Heart right ventricle (tissue), 16 donors: ENCODE data around the gene PCSK6. TPM values are rescaled to one million over a fixed set of nuclear protein-coding genes. Genes with fewer than 3 reads are reported as not detected.
A peak's percentile ranks its signal among the peaks of the same experiment; 100 is the strongest.
"Not testable (repeated sequence)": the region's sequence is repeated elsewhere in the genome, so short reads cannot be mapped to it uniquely, and the experiment has no call there.

Source experiments
- ATAC-seq, 8 donors: fragments of 200-7000 bp; cut with Tn5 transposase; one replicate each; pipeline ENCODE4 v1.9.1; 2020; ENCODE audit warnings: mild to moderate bottlenecking in 8 of 8, moderate library complexity in 8 of 8, moderate number of reproducible peaks in 1 of 8
- DNase-seq, 2 donors: peaks; one replicate each; pipeline ENCODE4 v3.0.0-alpha.2; 2020
- H3K27ac ChIP-seq, 10 donors: fragments of 200-600 bp; sonication (generic) in 2 of 10; one replicate each; pipeline versions ENCODE4 v1.5.0 to v1.8.0; 2020 to 2022; ENCODE audit warnings: mild to moderate bottlenecking in 3 of 10
- H3K27me3 ChIP-seq, 7 donors: fragments of 200-600 bp; one replicate each; pipeline ENCODE4 v1.8.0; 2021 to 2022; ENCODE audit warnings: mild to moderate bottlenecking in 2 of 7
- H3K36me3 ChIP-seq, 9 donors: fragments of 200-600 bp; sonication (generic) in 1 of 9; one replicate each; pipeline versions ENCODE4 v1.5.0 to v1.8.0; 2020 to 2022; ENCODE audit warnings: mild to moderate bottlenecking in 2 of 9
- H3K4me1 ChIP-seq, 9 donors: fragments of 200-600 bp; sonication (generic) in 1 of 9; one replicate each; pipeline versions ENCODE4 v1.5.0 to v1.8.0; 2020 to 2022; ENCODE audit warnings: mild to moderate bottlenecking in 4 of 9
- H3K4me3 ChIP-seq, 10 donors: fragments of 200-600 bp; sonication (generic) in 2 of 10; one replicate each; pipeline versions ENCODE4 v1.5.0 to v1.8.0; 2020 to 2022; ENCODE audit warnings: mild to moderate bottlenecking in 7 of 10, moderate library complexity in 2 of 10
- H3K9me3 ChIP-seq, 11 donors: fragments of 200-600 bp in 10 of 11; sonication (generic) in 2 of 11; one replicate each; pipeline versions ENCODE4 v1.5.0 to v1.8.0; 2013 to 2022; ENCODE audit warnings: mild to moderate bottlenecking in 2 of 11, control low read depth in 1 of 11, moderate library complexity in 1 of 11
- CTCF ChIP-seq, 9 donors: fragments of 200-600 bp; sonication (generic) in 2 of 9; IDR thresholded peaks; one replicate each; pipeline versions ENCODE4 v1.5.0 to v1.8.0; 2021 to 2022; ENCODE audit warnings: antibody characterized with exemption in 9 of 9, mild to moderate bottlenecking in 5 of 9, moderate library complexity in 1 of 9
- WGBS, 2 donors: extraction: QIAGEN DNeasy Blood & Tissue Kit; methylation state at CpG; one replicate each; pipeline ENCODE4 v1.1.7; 2013; ENCODE audit warnings: inconsistent platforms in 1 of 2; 5-methylcytosine and 5-hydroxymethylcytosine counted together
- intact Hi-C, 10 donors: fragments of 100-400 bp; cut with DNase I; formaldehyde crosslinking; loops; one replicate each; pipeline versions ENCODE4 v1.11.1 to v1.14.2; 2022
- polyA plus RNA-seq, 2 donors: library from polyadenylated mRNA; stranded (reverse); fragments of 200-250 nt; gene quantifications; one replicate each; pipeline ENCODE4 v1.2.3, GENCODE V29; 2013
- total RNA-seq, 10 donors: library from RNA; stranded (reverse); fragmentation: NEBNext Ultra II Directional in 3 of 10; extraction: Animal tissue kit (Norgen Biotek cat#: 25700) in 3 of 10; gene quantifications; one replicate each; pipeline versions ENCODE4 v1.2.1 to v1.2.4, GENCODE V29; 2021 to 2023
- donor health status: Arrhythmogenic right ventricular cardiomyopathy.
- donor health status: ischemic (EF 13 %, LVEDD 7.1; RV severe dilation, severe dysfunction).
- donor health status: healthy with polysubstance abuse.
- donor health status: DM: no; HTN: yes; CAD: no.
- donor health status: DM: no; HTN: no; CAD: no.
- donor health status: ischemic (EF 25% LVEDD 6.9; RV normal size, moderate dysfunction).
- donor health status: ischemic (EF 25% LVEDD 5.7; RV mildly dilated, moderate dysfunction).
- donor health status: healthy.
- donor health status: DM: yes; HTN: yes; CAD: no.
- donor health status: Ischemic cardiomyopathy.
- donor health status: ischemic (EF 35%, LVEDD 5.7; RV mildly dilated, moderate dysfunction).
- donor health status: nonischemic (EF 11% LVEDD 7.7; RV severe dilation, severe dysfunction).
- donor health status: DM: yes; HTN: yes; CAD: no.
- donor health status: PGD.
- donor health status: ischemic (EF 29% LVEDD 5.4; RV normal size, mild dysfunction).
- donor health status: nonischemic (EF 23%, LVEDD 6.1; RV moderate dilation, normal function).

Gene PCSK6
- total and polyA plus RNA-seq, 12 donors: 4.6 to 34.0 (median 21.7) TPM

DNA sequence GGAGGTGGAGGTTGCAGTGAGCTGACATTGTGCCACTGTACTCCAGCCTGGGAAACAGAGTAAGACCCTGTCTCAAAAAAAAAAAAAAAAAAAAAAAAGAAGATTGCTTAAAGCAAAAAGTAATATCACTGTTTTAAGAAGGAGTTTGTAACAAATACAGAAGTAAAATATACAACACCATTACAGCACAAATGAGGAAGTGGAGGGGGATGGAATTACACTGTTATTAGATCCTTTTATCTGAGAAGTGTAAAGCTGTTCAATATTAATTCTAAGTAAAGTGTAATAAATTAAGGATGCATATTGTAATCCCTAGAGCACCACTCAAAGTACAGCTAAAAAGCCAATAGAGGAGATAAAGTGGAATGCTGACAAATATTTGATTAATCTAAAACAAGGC lies 147.5 kb downstream of the PCSK6 start:
- peaks cover 0 to 3% (median 0%) of the 10 kb centered on the region in 9 donors for H3K4me1 ChIP-seq
- H3K4me3 ChIP-seq: no peak overlapping the region
- H3K9me3 ChIP-seq: no peaks in the 10 kb centered on the region
- H3K27me3 ChIP-seq: peaks cover 0 to 18% (median 0%) of the 10 kb centered on the region in 7 donors
- H3K36me3 ChIP-seq: no peaks in the 10 kb centered on the region
- ATAC-seq: no peak
- no peak for DNase-seq
- no peak for TF ChIP-seq CTCF (IDR thresholded peaks at IDR 0.05)
- intact Hi-C loops: no loop called here
- H3K27ac ChIP-seq: no peak overlapping the region

- Histone ChIP-seq H3K4me1 (no peaks in the 10 kb centered on the region), H3K27me3 (peaks cover 0 to 18% (median 0%) of the 10 kb centered on the region in 7 donors), H3K4me3 (no peak overlapping the region), H3K36me3 (no peaks in the 10 kb centered on the region), H3K27ac (no peak overlapping the region), H3K9me3 (peaks cover 0 to 22% (median 0%) of the 10 kb centered on the region in 11 donors)
- intact Hi-C loops: no loop called here
- 92 to 93% methylated on average over 1 of the region's 1 CpG for WGBS, 2 donors
- ATAC-seq (no peak), DNase-seq (no peak)
- TF ChIP-seq CTCF (IDR thresholded peaks at IDR 0.05): no peak
These were observed 150.9 kb downstream of the PCSK6 start for GRCh38 chr15:101338502-101339057.

DNA sequence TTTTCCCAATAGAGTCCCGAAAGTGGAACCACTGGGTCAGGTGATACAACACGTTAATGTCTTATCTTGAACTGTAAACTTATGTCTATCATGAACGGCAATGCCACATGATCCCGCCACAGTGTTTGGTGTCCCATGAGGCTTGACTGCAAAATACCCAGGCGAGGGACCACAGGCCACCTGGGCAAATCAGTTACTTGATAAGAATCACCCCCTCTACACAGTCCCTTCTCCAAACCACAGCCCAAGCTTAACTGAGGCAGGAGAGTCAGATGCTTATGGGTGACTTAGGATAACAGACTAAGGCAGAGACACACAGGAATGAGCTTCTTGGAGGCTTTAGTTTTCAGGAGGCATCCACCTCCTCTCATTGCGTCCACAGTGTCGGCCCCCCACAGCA lies 151.5 kb downstream of the PCSK6 start:
- Histone ChIP-seq H3K4me3 (no peak overlapping the region), H3K4me1 (no peaks in the 10 kb centered on the region), H3K9me3 (peaks cover 0 to 28% (median 0%) of the 10 kb centered on the region in 11 donors), H3K27me3 (peaks cover 0 to 18% (median 0%) of the 10 kb centered on the region in 7 donors), H3K36me3 (peaks cover 0 to 1% (median 0%) of the 10 kb centered on the region in 9 donors), H3K27ac (no peak overlapping the region)
- no peak for TF ChIP-seq CTCF (IDR thresholded peaks at IDR 0.05)
- intact Hi-C loops: no loop called here
- ATAC-seq (no peak), DNase-seq (no peak)
- 80 to 85% methylated on average over 7 of the region's 7 CpGs for WGBS, 2 donors

GRCh38 chr15:101333907-101334789 lies 155.4 kb downstream of the PCSK6 start:
- intact Hi-C loops, H3K4me3 ChIP-seq, H3K4me1 ChIP-seq, DNase-seq, ATAC-seq, H3K27me3 ChIP-seq: not testable (repeated sequence)
- Histone ChIP-seq H3K27ac (peak overlapping the region in 1 of 10 donors; percentile 19), H3K9me3 (peaks cover 0 to 29% (median 0%) of the 10 kb centered on the region in 11 donors), H3K36me3 (peaks cover 0 to 19% (median 0%) of the 10 kb centered on the region in 9 donors)
- 68 to 78% methylated on average over 10 to 11 of the region's 16 CpGs for WGBS, 2 donors
